CD4-positive, alpha-beta T cell treated with Interleukin-17A for 4 hours (primary cell): ENCODE data around the gene TLE2.
"Not testable (repeated sequence)": the region's sequence is repeated elsewhere in the genome, so short reads cannot be mapped to it uniquely, and the experiment has no call there.

Experiments
- DNase-seq: peaks from one replicate; pipeline ENCODE4 v3.0.0-alpha.2; 2020; ENCODE audit warnings: mixed read lengths

Gene TLE2

GRCh38 chr19:3012059-3012458, 17.0 kb downstream of the TLE2 start:
- DNase-seq: not testable (repeated sequence)

- no peak for DNase-seq
Observed at GRCh38 chr19:3010871-3011270, 18.2 kb downstream of the TLE2 start.

- no peak for DNase-seq
Observed at GRCh38 chr19:3008994-3009393, 20.1 kb downstream of the TLE2 start.

- no peak for DNase-seq
Observed at GRCh38 chr19:3007975-3008374, 21.1 kb downstream of the TLE2 start.

- peak; percentile 9 for DNase-seq
Observed at GRCh38 chr19:3006075-3006767, 22.9 kb downstream of the TLE2 start.

- DNase-seq: no peak
Observed at GRCh38 chr19:3005345-3005744, 23.7 kb downstream of the TLE2 start.

- DNase-seq: no peak
Observed at GRCh38 chr19:3004522-3004921, 24.6 kb downstream of the TLE2 start.

- DNase-seq: no peak
Observed at GRCh38 chr19:3003046-3003445, 26.0 kb downstream of the TLE2 start.

GRCh38 chr19:3001235-3001800, 27.8 kb downstream of the TLE2 start:
- DNase-seq: no peak

GRCh38 chr19:2998642-2999041, 30.4 kb downstream of the TLE2 start:
- DNase-seq: no peak

- DNase-seq: no peak
Observed at GRCh38 chr19:2997720-2998119, 31.4 kb downstream of the TLE2 start.

- no peak for DNase-seq
Observed at GRCh38 chr19:2994588-2995131, 34.4 kb downstream of the TLE2 start.

GRCh38 chr19:2993579-2993978, 35.5 kb downstream of the TLE2 start:
- no peak for DNase-seq

- no peak for DNase-seq
Observed at GRCh38 chr19:2992958-2993357, 36.1 kb downstream of the TLE2 start.

- DNase-seq: not testable (repeated sequence)
Observed at GRCh38 chr19:2992333-2992732, 36.7 kb downstream of the TLE2 start.

- DNase-seq: no peak
Observed at GRCh38 chr19:2989236-2989946, 39.7 kb downstream of the TLE2 start.

- DNase-seq: no peak
Observed at GRCh38 chr19:2988568-2988967, 40.5 kb downstream of the TLE2 start.

GRCh38 chr19:2987797-2988196, 41.3 kb downstream of the TLE2 start:
- DNase-seq: no peak

GRCh38 chr19:2986951-2987524, 42.0 kb downstream of the TLE2 start:
- no peak for DNase-seq

- DNase-seq: no peak
Observed at GRCh38 chr19:2984215-2984528, 44.9 kb downstream of the TLE2 start.

- DNase-seq: no peak
Observed at GRCh38 chr19:2983351-2984214, 45.5 kb downstream of the TLE2 start.

GRCh38 chr19:2982983-2983350, 46.1 kb downstream of the TLE2 start:
- no peak for DNase-seq

- DNase-seq: no peak
Observed at GRCh38 chr19:2982561-2982960, 46.5 kb downstream of the TLE2 start.
